ENCODE measurements around the gene KLHL29. TPM values are rescaled to one million over a fixed set of nuclear protein-coding genes. Genes with fewer than 3 reads are reported as not detected.

Gene KLHL29
- total RNA-seq, 1 experiment from 2014 or later: 3.4 TPM

DNA sequence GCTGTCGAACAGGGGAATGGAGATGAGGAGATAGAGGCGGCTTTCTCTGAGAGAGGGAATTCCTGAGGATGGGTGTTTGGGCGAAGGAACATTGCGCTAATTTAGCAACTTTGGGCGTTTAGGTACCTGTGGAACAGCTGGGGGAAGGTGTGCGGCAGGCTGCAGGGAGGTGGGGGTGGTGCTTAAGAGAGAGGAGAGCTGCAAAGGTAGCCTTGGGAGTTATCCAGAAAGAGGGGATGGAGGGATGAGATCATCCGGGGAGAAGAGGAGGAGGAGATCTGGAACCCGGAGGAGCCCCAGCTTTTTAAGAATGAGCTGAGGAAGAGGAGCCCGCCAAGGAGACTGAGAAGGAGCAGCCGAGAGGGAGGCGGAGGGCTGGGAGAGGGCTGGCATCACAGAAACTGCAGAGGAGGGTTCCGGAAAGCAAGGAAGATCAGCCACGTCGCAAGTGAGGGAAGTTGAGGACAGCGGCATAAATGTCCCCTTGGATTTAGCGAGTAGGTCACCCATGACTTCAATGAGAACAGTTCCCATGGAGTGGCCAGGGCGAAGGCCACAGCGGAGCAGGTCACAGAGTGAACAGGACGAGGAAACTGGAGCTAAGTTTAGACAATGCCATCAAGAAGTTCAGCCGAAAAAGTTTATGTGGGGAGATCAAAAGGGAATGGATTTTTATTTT lies 174.7 kb downstream of the KLHL29 start:
- no peak for DNase-seq

DNA sequence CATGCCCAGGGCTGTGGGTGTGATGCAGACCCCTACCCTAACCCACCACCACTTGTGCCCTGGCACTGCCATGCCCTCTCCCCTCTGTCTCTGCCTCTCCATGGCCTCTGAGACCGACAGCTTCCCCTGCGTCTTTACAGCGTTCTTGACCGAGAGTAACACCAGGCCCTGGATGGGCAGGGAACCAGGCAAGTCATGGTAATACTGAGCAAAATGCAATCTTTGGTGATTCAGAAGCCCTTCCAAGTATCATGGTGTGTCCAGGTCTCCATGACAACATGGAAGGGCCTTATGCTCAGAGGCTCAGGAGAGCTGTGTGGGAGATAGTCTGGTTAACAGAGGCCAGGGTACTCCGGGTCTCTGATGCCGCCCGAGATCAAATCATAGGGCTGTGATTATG lies 176.1 kb downstream of the KLHL29 start:
- Histone ChIP-seq H3K9me2 (ENCODE audit: insufficient read depth) (no peaks in the 10 kb centered on the region), H3F3A (ENCODE audit: insufficient read depth, low read depth) (no peaks in the 10 kb centered on the region), H3K4me1 (replicated peaks; ENCODE audit: insufficient read depth) (no peaks in the 10 kb centered on the region), H3K36me3 (ENCODE audit: low read depth) (no peaks in the 10 kb centered on the region), H3K79me2 (ENCODE audit: low read depth) (no peaks in the 10 kb centered on the region), H4K20me1 (ENCODE audit: insufficient read depth) (no peaks in the 10 kb centered on the region), H3K27me3 (ENCODE audit: insufficient read depth, low read depth) (no peaks in the 10 kb centered on the region), H3K9me3 (ENCODE audit: insufficient read depth, low read depth) (no peaks in the 10 kb centered on the region), H3K27ac (no peak overlapping the region), H3K4me2 (no peak overlapping the region), H2AFZ (no peak overlapping the region), H3K4me3 (no peak overlapping the region)
- no TSS peak for BruUV-seq (replicated peaks)
- intact Hi-C loops (cut with micrococcal nuclease; ENCODE audit: unreplicated experiment): no loop called here
- POLR2A ChIA-PET (ENCODE audit: unreplicated experiment): no interaction called here
- CTCF ChIA-PET: no interaction called here
- TF ChIP-seq EZH2 (IDR thresholded peaks at IDR 0.05; ENCODE audit: low read depth): no peak
- no peak for DNase-seq

More for the DNA sequence above, 174.7 kb downstream of the KLHL29 start:
- TF ChIP-seq, protein P1, sequence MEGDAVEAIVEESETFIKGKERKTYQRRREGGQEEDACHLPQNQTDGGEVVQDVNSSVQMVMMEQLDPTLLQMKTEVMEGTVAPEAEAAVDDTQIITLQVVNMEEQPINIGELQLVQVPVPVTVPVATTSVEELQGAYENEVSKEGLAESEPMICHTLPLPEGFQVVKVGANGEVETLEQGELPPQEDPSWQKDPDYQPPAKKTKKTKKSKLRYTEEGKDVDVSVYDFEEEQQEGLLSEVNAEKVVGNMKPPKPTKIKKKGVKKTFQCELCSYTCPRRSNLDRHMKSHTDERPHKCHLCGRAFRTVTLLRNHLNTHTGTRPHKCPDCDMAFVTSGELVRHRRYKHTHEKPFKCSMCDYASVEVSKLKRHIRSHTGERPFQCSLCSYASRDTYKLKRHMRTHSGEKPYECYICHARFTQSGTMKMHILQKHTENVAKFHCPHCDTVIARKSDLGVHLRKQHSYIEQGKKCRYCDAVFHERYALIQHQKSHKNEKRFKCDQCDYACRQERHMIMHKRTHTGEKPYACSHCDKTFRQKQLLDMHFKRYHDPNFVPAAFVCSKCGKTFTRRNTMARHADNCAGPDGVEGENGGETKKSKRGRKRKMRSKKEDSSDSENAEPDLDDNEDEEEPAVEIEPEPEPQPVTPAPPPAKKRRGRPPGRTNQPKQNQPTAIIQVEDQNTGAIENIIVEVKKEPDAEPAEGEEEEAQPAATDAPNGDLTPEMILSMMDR (conservative IDR thresholded peaks at IDR 0.05): no peak
- no peak for TF ChIP-seq EZH2 (IDR thresholded peaks at IDR 0.05; ENCODE audit: low read depth)
- intact Hi-C loops (cut with micrococcal nuclease; ENCODE audit: unreplicated experiment): no loop called here
- H3K9me2 ChIP-seq (ENCODE audit: insufficient read depth): no peaks in the 10 kb centered on the region
- no peak overlapping the region for H3K4me2 ChIP-seq
- no peak overlapping the region for H3K4me3 ChIP-seq
- no peaks in the 10 kb centered on the region for H3K4me1 ChIP-seq (replicated peaks; ENCODE audit: insufficient read depth)
- H3F3A ChIP-seq (ENCODE audit: insufficient read depth, low read depth): no peaks in the 10 kb centered on the region
- no peak overlapping the region for H3K27ac ChIP-seq
- no peaks in the 10 kb centered on the region for H4K20me1 ChIP-seq (ENCODE audit: insufficient read depth)
- H3K9me3 ChIP-seq (ENCODE audit: insufficient read depth, low read depth): no peaks in the 10 kb centered on the region
- ChIA-PET CTCF (no interaction called here), POLR2A (ENCODE audit: unreplicated experiment) (no interaction called here)
- H2AFZ ChIP-seq: no peak overlapping the region
- BruUV-seq (replicated peaks): no TSS peak
- no peaks in the 10 kb centered on the region for H3K79me2 ChIP-seq (ENCODE audit: low read depth)
- no peaks in the 10 kb centered on the region for H3K36me3 ChIP-seq (ENCODE audit: low read depth)
- no peaks in the 10 kb centered on the region for H3K27me3 ChIP-seq (ENCODE audit: insufficient read depth, low read depth)

DNA sequence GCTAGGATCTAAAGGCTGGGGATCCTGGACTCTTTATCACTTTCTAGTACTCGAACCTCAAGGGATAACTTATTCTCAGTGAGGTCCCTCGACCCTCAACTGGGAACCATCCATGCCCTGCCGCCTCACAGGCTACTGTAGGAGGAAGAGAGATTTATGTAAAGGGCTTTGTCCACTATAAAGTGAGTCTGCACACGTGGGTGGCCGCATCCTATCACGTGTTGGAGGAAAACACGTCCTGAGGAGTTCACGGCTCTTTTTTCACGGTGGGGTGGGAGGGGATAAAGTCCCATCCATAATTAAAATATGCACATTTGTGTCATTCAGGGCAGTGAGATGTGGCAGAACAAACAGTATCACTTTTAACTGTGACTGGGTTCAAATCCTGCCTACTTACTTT lies 176.6 kb downstream of the KLHL29 start:
- no peak overlapping the region for H3K27ac ChIP-seq
- no peaks in the 10 kb centered on the region for H3K79me2 ChIP-seq (ENCODE audit: low read depth)
- H4K20me1 ChIP-seq (ENCODE audit: insufficient read depth): no peaks in the 10 kb centered on the region
- BruUV-seq (replicated peaks): no TSS peak
- no peak overlapping the region for H3K4me3 ChIP-seq
- H3F3A ChIP-seq (ENCODE audit: insufficient read depth, low read depth): no peaks in the 10 kb centered on the region
- no peaks in the 10 kb centered on the region for H3K27me3 ChIP-seq (ENCODE audit: insufficient read depth, low read depth)
- no peaks in the 10 kb centered on the region for H3K4me1 ChIP-seq (replicated peaks; ENCODE audit: insufficient read depth)
- H3K9me2 ChIP-seq (ENCODE audit: insufficient read depth): no peaks in the 10 kb centered on the region
- H3K36me3 ChIP-seq (ENCODE audit: low read depth): no peaks in the 10 kb centered on the region
- ChIA-PET POLR2A (ENCODE audit: unreplicated experiment) (no interaction called here), CTCF (no interaction called here)
- no peak for DNase-seq
- no peak overlapping the region for H3K4me2 ChIP-seq
- no peaks in the 10 kb centered on the region for H3K9me3 ChIP-seq (ENCODE audit: insufficient read depth, low read depth)
- intact Hi-C loops (cut with micrococcal nuclease; ENCODE audit: unreplicated experiment): no loop called here
- no peak overlapping the region for H2AFZ ChIP-seq
- TF ChIP-seq EZH2 (IDR thresholded peaks at IDR 0.05; ENCODE audit: low read depth): no peak
- TF ChIP-seq, protein P1 (conservative IDR thresholded peaks at IDR 0.05): no peak

GRCh38 chr2:23562143-23562542 lies 177.2 kb downstream of the KLHL29 start:
- no peaks in the 10 kb centered on the region for H3K9me2 ChIP-seq (ENCODE audit: insufficient read depth)
- no peaks in the 10 kb centered on the region for H3K79me2 ChIP-seq (ENCODE audit: low read depth)
- no peak overlapping the region for H2AFZ ChIP-seq
- H3K4me2 ChIP-seq: no peak overlapping the region
- H3K4me1 ChIP-seq (replicated peaks; ENCODE audit: insufficient read depth): no peaks in the 10 kb centered on the region
- ChIA-PET POLR2A (ENCODE audit: unreplicated experiment) (no interaction called here), CTCF (no interaction called here)
- no peaks in the 10 kb centered on the region for H4K20me1 ChIP-seq (ENCODE audit: insufficient read depth)
- H3K4me3 ChIP-seq: no peak overlapping the region
- TF ChIP-seq, protein P1 (conservative IDR thresholded peaks at IDR 0.05): no peak
- TF ChIP-seq EZH2 (IDR thresholded peaks at IDR 0.05; ENCODE audit: low read depth): no peak
- H3K27me3 ChIP-seq (ENCODE audit: insufficient read depth, low read depth): no peaks in the 10 kb centered on the region
- H3K9me3 ChIP-seq (ENCODE audit: insufficient read depth, low read depth): no peaks in the 10 kb centered on the region
- H3K36me3 ChIP-seq (ENCODE audit: low read depth): no peaks in the 10 kb centered on the region
- BruUV-seq (replicated peaks): no TSS peak
- H3K27ac ChIP-seq: no peak overlapping the region
- intact Hi-C loops (cut with micrococcal nuclease; ENCODE audit: unreplicated experiment): no loop called here
- DNase-seq: no peak
- no peaks in the 10 kb centered on the region for H3F3A ChIP-seq (ENCODE audit: insufficient read depth, low read depth)
